A673 (cell line): ENCODE results near the gene ACCS. TPM values are rescaled to one million over a fixed set of nuclear protein-coding genes. Genes with fewer than 3 reads are reported as not detected.

Source experiments
- BruUV-seq: library from RNA; stranded (reverse); fragments of 400-500 nt; replicated peaks from 2 replicates; lab custom pipeline; 2021; lab: Mats Ljungman, UMichigan
- CTCF ChIA-PET: fragments of 300-600 bp; sonication (Branson Sonifier 250); formaldehyde crosslinking; loops from one replicate; lab custom pipeline; 2022; ENCODE audit warnings: antibody characterized with exemption; lab: Charles Lee
- POLR2A ChIA-PET: fragments of 300-600 bp; sonication (Branson Sonifier 250); formaldehyde crosslinking; loops from one replicate; lab custom pipeline; 2022; ENCODE audit warnings: antibody characterized with exemption; ENCODE audit not compliant: low non-redundant PET; lab: Charles Lee
- DNase-seq: peaks from one replicate; pipeline ENCODE4 v3.0.0-alpha.2; 2015; ENCODE audit warnings: low spot score
- H3K27ac ChIP-seq: fragments of 200-600 bp; sonication (generic); 2 replicates; pipeline ENCODE4 v1.5.1; 2016; ENCODE audit warnings: mixed run types, low read depth, mild to moderate bottlenecking, mixed read lengths, antibody characterized with exemption, low read length; ENCODE audit not compliant: poor library complexity, severe bottlenecking
- H3K27me3 ChIP-seq: fragments of 200-600 bp; sonication (generic); replicated peaks from 2 replicates; pipeline ENCODE4 v1.6.1; 2017; ENCODE audit warnings: mixed run types, low read depth, mild to moderate bottlenecking, mixed read lengths, antibody characterized with exemption, low read length; ENCODE audit not compliant: insufficient read depth, poor library complexity
- H3K36me3 ChIP-seq: fragments of 200-600 bp; sonication (generic); 2 replicates; pipeline ENCODE4 v1.6.1; 2016; ENCODE audit warnings: mixed run types, mild to moderate bottlenecking, mixed read lengths, antibody characterized with exemption, low read length; ENCODE audit not compliant: insufficient read depth, poor library complexity, severe bottlenecking
- H3K4me1 ChIP-seq: fragments of 200-600 bp; sonication (generic); 2 replicates; pipeline ENCODE4 v1.6.1; 2017; ENCODE audit warnings: mixed run types, mild to moderate bottlenecking, mixed read lengths, antibody characterized with exemption, low read length; ENCODE audit not compliant: insufficient read depth, poor library complexity, severe bottlenecking
- H3K4me3 ChIP-seq: fragments of 200-600 bp; sonication (generic); 2 replicates; pipeline ENCODE4 v1.5.1; 2016; ENCODE audit warnings: low read depth, mixed run types, mild to moderate bottlenecking, mixed read lengths, low read length; ENCODE audit not compliant: poor library complexity, severe bottlenecking
- H3K9me3 ChIP-seq: fragments of 200-600 bp; sonication (generic); 2 replicates; pipeline ENCODE4 v1.6.1; 2016; ENCODE audit warnings: mixed run types, low read depth, mild to moderate bottlenecking, mixed read lengths, antibody characterized with exemption, low read length; ENCODE audit not compliant: poor library complexity, severe bottlenecking
- EZH2 ChIP-seq: fragments of 200-600 bp; sonication (generic); IDR thresholded peaks from 2 replicates; pipeline ENCODE4 v1.6.1; 2017; ENCODE audit warnings: borderline replicate concordance, low read depth, mild to moderate bottlenecking, mixed read lengths, antibody characterized with exemption, low read length; ENCODE audit not compliant: poor library complexity, severe bottlenecking
- intact Hi-C: fragments of 100-400 bp; cut with micrococcal nuclease; formaldehyde crosslinking; loops from one replicate; pipeline ENCODE4 v1.10.0; 2022; ENCODE audit not compliant: unreplicated experiment
- total RNA-seq: library from RNA; stranded (reverse); gene quantifications from 2 replicates; pipeline ENCODE4 v1.2.3, GENCODE V29; 2021
- TF ChIP-seq, protein P1 (sequence below): fragments of 300-800, 200-600 bp; sonication (generic); conservative IDR thresholded peaks from 2 replicates; pipeline ENCODE4 v1.5.1; 2017; ENCODE audit warnings: low read depth, mild to moderate bottlenecking, antibody characterized with exemption, low read length, moderate library complexity, mixed read lengths

Gene ACCS
- total RNA-seq, 1 experiment from 2014 or later: 28.4 TPM

DNA sequence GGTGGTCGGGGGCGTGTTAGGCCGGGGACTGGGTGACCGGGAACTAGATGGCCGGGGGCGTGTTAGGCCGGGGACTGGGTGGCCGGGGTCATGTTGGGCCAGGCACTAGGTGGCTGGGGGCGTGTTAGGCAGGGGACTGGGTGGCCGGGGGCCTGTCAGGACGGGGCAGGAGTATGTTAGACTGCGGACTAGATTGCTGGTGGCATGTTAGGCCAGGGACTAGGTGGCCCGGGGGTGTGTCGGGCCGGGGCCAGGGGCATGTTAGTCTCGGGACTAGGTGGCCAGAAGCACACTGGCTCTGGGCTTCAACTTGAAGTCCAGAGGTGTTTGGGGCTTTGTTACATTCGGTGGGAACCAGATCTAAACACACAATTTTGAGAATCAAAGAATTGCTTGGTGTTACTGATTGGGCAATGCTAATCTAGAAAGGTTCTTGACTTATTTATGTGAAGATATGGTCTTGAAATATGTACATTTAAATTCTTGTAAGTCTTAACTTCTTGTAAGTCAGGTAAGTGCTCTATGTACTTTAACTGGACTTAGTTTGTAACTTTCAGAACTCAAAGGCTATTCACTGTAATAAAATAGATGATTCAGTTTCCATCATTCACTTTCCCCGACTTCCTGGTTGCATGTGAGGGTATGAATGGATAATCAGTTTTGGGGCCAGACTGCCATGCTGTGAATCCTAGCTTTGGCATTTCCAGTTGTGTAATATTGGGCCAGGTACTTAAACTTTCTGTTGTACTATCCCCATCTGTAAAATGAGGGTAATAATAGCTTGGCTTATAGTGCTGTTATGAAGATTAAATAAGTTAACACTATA lies 30.5 kb downstream of the ACCS start:
- POLR2A ChIA-PET: no interaction called here
- BruUV-seq: no TSS peak
- Histone ChIP-seq H3K27ac (peak overlapping the region; percentile 72), H3K4me3 (peak overlapping the region; percentile 66), H3K9me3 (no peaks in the 10 kb centered on the region), H3K4me1 (peaks cover 16% of the 10 kb centered on the region), H3K27me3 (no peaks in the 10 kb centered on the region), H3K36me3 (peaks cover 6% of the 10 kb centered on the region)
- DNase-seq: peak; percentile 56
- intact Hi-C loops: loop anchor here (10.0 kb wide), 1 partner anchor 818 kb away; no protein-coding TSS in a partner anchor
- CTCF ChIA-PET: interaction anchor here (0.8 kb wide), 1 partner anchor 30 kb away, joined by 4 read pairs; the partner anchor contains the start of gene ACCS
- TF ChIP-seq, protein P1, sequence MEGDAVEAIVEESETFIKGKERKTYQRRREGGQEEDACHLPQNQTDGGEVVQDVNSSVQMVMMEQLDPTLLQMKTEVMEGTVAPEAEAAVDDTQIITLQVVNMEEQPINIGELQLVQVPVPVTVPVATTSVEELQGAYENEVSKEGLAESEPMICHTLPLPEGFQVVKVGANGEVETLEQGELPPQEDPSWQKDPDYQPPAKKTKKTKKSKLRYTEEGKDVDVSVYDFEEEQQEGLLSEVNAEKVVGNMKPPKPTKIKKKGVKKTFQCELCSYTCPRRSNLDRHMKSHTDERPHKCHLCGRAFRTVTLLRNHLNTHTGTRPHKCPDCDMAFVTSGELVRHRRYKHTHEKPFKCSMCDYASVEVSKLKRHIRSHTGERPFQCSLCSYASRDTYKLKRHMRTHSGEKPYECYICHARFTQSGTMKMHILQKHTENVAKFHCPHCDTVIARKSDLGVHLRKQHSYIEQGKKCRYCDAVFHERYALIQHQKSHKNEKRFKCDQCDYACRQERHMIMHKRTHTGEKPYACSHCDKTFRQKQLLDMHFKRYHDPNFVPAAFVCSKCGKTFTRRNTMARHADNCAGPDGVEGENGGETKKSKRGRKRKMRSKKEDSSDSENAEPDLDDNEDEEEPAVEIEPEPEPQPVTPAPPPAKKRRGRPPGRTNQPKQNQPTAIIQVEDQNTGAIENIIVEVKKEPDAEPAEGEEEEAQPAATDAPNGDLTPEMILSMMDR: no peak
- no peak for TF ChIP-seq EZH2

DNA sequence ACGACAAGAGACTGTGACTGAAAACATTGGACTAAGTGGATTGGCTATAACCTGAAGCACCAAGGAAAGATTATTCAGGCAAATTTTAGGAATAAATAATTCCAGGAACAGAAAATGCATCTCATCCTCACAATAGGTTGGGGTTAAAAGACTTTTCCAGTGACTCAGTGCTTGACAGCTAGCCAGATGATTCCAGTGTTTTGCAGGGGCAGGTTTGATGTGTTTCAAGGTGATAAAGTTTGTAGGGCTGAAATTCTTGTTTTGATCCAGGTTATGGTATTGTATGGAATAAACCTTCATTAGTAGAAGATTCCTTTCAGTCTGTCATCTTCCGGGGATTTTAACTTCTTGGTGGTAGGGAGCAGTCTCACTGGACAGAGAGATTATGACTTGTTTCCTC lies 31.8 kb downstream of the ACCS start:
- H3K27ac ChIP-seq: no peak overlapping the region
- no peaks in the 10 kb centered on the region for H3K9me3 ChIP-seq
- peaks cover 16% of the 10 kb centered on the region for H3K4me1 ChIP-seq
- no peak for DNase-seq
- H3K36me3 ChIP-seq: peaks cover 6% of the 10 kb centered on the region
- H3K4me3 ChIP-seq: no peak overlapping the region
- intact Hi-C loops: loop anchor here (10.0 kb wide), 1 partner anchor 817 kb away; no protein-coding TSS in a partner anchor
- ChIA-PET CTCF (interaction anchor here (0.8 kb wide), 1 partner anchor 32 kb away, joined by 4 read pairs; the partner anchor contains the start of gene ACCS), POLR2A (no interaction called here)
- BruUV-seq: no TSS peak
- H3K27me3 ChIP-seq: no peaks in the 10 kb centered on the region
- TF ChIP-seq, protein P1: no peak
- no peak for TF ChIP-seq EZH2

DNA sequence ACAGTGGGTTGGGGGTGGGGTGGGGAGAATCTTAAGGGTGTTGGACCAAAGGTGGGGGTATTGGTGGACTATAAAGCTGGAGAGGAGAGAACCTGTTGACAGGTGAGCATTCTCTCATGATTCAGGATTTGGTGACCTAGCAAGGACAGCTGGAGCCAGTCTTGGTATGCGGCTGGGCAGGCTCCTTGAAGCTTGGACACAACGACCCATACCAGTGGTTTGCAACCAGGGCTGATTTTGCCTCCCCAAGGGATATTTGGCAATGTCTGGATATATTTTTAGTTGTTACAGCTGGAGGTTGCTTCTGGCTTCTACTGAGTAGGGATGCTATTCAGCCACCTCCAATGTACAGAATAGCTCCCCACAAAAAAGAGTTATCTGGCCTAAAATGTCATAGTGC lies 35.0 kb downstream of the ACCS start:
- TF ChIP-seq, protein P1: no peak
- TF ChIP-seq EZH2: no peak
- no peak overlapping the region for H3K27ac ChIP-seq
- intact Hi-C loops: no loop called here
- POLR2A ChIA-PET: interaction anchor here (0.5 to 0.6 kb wide), 2 partner anchors 242 to 348 kb away, joined by 3 to 4 read pairs; no protein-coding TSS in a partner anchor
- no peak overlapping the region for H3K4me3 ChIP-seq
- H3K9me3 ChIP-seq: no peaks in the 10 kb centered on the region
- H3K27me3 ChIP-seq: no peaks in the 10 kb centered on the region
- CTCF ChIA-PET: no interaction called here
- BruUV-seq: no TSS peak
- peaks cover 6% of the 10 kb centered on the region for H3K36me3 ChIP-seq
- DNase-seq: no peak
- peaks cover 11% of the 10 kb centered on the region for H3K4me1 ChIP-seq
